CD4-positive, alpha-beta T cell (primary cell): Measurements from ENCODE around the gene SORT1. TPM values are rescaled to one million over a fixed set of nuclear protein-coding genes. Genes with fewer than 3 reads are reported as not detected.

Source experiments
- ATAC-seq: fragments of 200-7000 bp; cut with Tn5 transposase; one replicate; pipeline ENCODE4 v1.10.0; 2022; ENCODE audit warnings: mild to moderate bottlenecking; ENCODE audit not compliant: poor library complexity
- CTCF ChIA-PET: fragments of 350-600 bp; sonication (Branson Sonifier 250); formaldehyde crosslinking; loops from one replicate; lab custom pipeline; 2021; ENCODE audit warnings: antibody characterized with exemption, inconsistent platforms; lab: Charles Lee
- POLR2A ChIA-PET: fragments of 350-600 bp; sonication (Branson Sonifier 250); formaldehyde crosslinking; loops from one replicate; lab custom pipeline; 2021; ENCODE audit warnings: antibody characterized with exemption, inconsistent platforms; lab: Charles Lee
- DNase-seq, 14 experiments: peaks; one replicate each; pipeline ENCODE4 v3.0.0-alpha.2; 2013 to 2020; ENCODE audit warnings: mixed read lengths in 2 of 14
- H3K27ac ChIP-seq, 2 donors: one replicate each; pipeline versions ENCODE4 v1.5.1 to v1.7.0; 2013; ENCODE audit warnings: low read length in 2 of 2, low read depth in 1 of 2, mild to moderate bottlenecking in 1 of 2
- H3K27me3 ChIP-seq, 2 experiments: 1 replicate in 1 of 2; 2 replicates in 1 of 2; pipeline versions ENCODE4 v1.6.1 to v1.7.0; 2013; ENCODE audit warnings: low read length in 2 of 2, control low read depth in 1 of 2, mild to moderate bottlenecking in 1 of 2, moderate library complexity in 1 of 2; ENCODE audit not compliant: insufficient read depth in 2 of 2, control insufficient read depth in 1 of 2
- H3K36me3 ChIP-seq: one replicate; pipeline ENCODE4 v1.6.1; 2013; ENCODE audit warnings: low read length, control low read depth; ENCODE audit not compliant: insufficient read depth
- H3K4me1 ChIP-seq: one replicate; pipeline ENCODE4 v1.6.1; 2013; ENCODE audit warnings: low read length, control low read depth; ENCODE audit not compliant: insufficient read depth
- H3K4me3 ChIP-seq: one replicate; pipeline ENCODE4 v1.5.1; 2013; ENCODE audit warnings: mild to moderate bottlenecking, low read length, moderate library complexity
- H3K9me3 ChIP-seq, 2 experiments: 1 replicate in 1 of 2; 2 replicates in 1 of 2; pipeline versions ENCODE4 v1.6.1 to v1.7.0; 2013; ENCODE audit warnings: low read length in 2 of 2, mild to moderate bottlenecking in 2 of 2, control low read depth in 1 of 2, moderate library complexity in 1 of 2; ENCODE audit not compliant: control insufficient read depth in 1 of 2, insufficient read depth in 1 of 2
- H3K27ac Mint-ChIP-seq: one replicate; pipeline ENCODE4 v1.8.0; 2020; ENCODE audit warnings: mixed read lengths
- H3K27me3 Mint-ChIP-seq: one replicate; pipeline ENCODE4 v1.8.0; 2021; ENCODE audit warnings: mixed read lengths
- H3K36me3 Mint-ChIP-seq: one replicate; pipeline ENCODE4 v1.8.0; 2021; ENCODE audit warnings: low read depth, mixed read lengths
- H3K4me1 Mint-ChIP-seq: one replicate; pipeline ENCODE4 v1.8.0; 2021; ENCODE audit warnings: low read depth, mixed read lengths
- H3K4me3 Mint-ChIP-seq: one replicate; pipeline ENCODE4 v1.8.0; 2020; ENCODE audit warnings: mild to moderate bottlenecking, mixed read lengths
- H3K9me3 Mint-ChIP-seq: one replicate; pipeline ENCODE4 v1.8.0; 2020; ENCODE audit warnings: mixed read lengths
- CTCF ChIP-seq: fragments of 200-600 bp; IDR thresholded peaks from one replicate; pipeline ENCODE4 v1.8.0; 2022; ENCODE audit warnings: antibody characterized with exemption, mild to moderate bottlenecking
- intact Hi-C, 2 experiments: fragments of 100-400 bp; cut with DNase I in 1 of 2; cut with micrococcal nuclease in 1 of 2; formaldehyde crosslinking; loops; one replicate each; pipeline versions ENCODE4 v1.15.1 to v1.9.0; 2023 to 2025; cut with DNase I, micrococcal nuclease
- total RNA-seq, 174 experiments: library from RNA in 2 of 174; stranded (reverse) in 2 of 174; gene quantifications; one replicate each; pipeline ENCODE4 v1.2.3 and lab custom pipeline; 2021 to 2026

Gene SORT1
- total RNA-seq, 2 experiments from 2014 or later, result 0.22 to 0.73 TPM

DNA sequence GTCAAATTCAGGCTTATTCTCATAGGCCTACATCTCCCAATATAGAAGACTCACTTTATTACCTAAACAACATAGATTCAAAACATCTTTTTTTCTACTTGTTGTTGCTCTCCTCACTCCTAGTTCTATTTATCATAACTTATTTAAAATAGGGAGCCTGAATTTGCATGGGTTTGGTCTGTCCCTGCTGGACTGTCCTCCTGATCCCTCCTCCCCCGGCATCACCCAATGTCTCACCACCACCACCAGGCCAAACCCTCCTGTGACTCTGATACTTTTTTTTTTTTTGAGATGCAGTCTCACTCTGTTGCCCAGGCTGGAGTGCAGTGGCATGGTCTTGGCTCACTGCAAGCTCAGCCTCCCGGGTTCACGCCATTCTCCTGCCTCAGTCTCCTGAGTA lies 59.1 kb downstream of the SORT1 start:
- Mint-ChIP-seq H3K36me3 (no peaks in the 10 kb centered on the region), H3K27ac (no peak overlapping the region), H3K9me3 (no peaks in the 10 kb centered on the region), H3K4me3 (no peak overlapping the region), H3K4me1 (no peaks in the 10 kb centered on the region), H3K27me3 (no peaks in the 10 kb centered on the region)
- CTCF ChIA-PET, result no interaction called here
- intact Hi-C loops, result no loop called here
- H3K9me3 ChIP-seq, result peaks cover 0 to 3% of the 10 kb centered on the region in 2 experiments
- H3K36me3 ChIP-seq, result no peaks in the 10 kb centered on the region
- POLR2A ChIA-PET, result no interaction called here
- H3K27ac ChIP-seq, result no peak overlapping the region
- H3K4me1 ChIP-seq, result no peaks in the 10 kb centered on the region
- ATAC-seq (no peak), DNase-seq (no peak)
- H3K4me3 ChIP-seq, result no peak overlapping the region
- TF ChIP-seq CTCF, result no peak
- no peaks in the 10 kb centered on the region for H3K27me3 ChIP-seq

DNA sequence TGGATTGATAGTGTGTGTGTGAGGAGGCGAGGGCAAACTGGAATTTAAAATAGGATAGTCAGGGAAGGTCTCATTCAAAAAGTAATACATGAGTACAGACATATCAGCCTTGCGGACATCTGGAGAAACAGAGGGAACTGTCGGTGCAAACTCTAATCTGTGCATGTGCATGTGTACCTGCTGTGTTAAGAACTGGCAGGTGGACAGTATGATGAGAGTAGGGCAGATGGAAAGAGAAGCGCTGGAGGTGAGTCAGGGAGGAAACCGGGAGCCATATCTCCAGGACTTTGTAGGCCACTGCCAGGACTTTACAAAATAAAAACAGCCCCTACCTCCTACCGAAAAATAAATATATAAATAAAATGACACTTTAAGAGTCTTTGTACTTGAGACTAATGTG lies 59.6 kb downstream of the SORT1 start:
- H3K4me3 ChIP-seq, result no peak overlapping the region
- no peaks in the 10 kb centered on the region for H3K27me3 Mint-ChIP-seq
- ChIA-PET CTCF (no interaction called here), POLR2A (no interaction called here)
- no peaks in the 10 kb centered on the region for H3K9me3 Mint-ChIP-seq
- no peak for TF ChIP-seq CTCF
- no peaks in the 10 kb centered on the region for H3K4me1 ChIP-seq
- no peaks in the 10 kb centered on the region for H3K4me1 Mint-ChIP-seq
- no peaks in the 10 kb centered on the region for H3K27me3 ChIP-seq
- H3K27ac ChIP-seq, result no peak overlapping the region
- H3K36me3 Mint-ChIP-seq, result no peaks in the 10 kb centered on the region
- no peak for ATAC-seq
- no peaks in the 10 kb centered on the region for H3K36me3 ChIP-seq
- peaks cover 0 to 3% of the 10 kb centered on the region in 2 experiments for H3K9me3 ChIP-seq
- DNase-seq, result no peak
- intact Hi-C loops, result no loop called here
- H3K4me3 Mint-ChIP-seq, result no peak overlapping the region
- H3K27ac Mint-ChIP-seq, result no peak overlapping the region

DNA sequence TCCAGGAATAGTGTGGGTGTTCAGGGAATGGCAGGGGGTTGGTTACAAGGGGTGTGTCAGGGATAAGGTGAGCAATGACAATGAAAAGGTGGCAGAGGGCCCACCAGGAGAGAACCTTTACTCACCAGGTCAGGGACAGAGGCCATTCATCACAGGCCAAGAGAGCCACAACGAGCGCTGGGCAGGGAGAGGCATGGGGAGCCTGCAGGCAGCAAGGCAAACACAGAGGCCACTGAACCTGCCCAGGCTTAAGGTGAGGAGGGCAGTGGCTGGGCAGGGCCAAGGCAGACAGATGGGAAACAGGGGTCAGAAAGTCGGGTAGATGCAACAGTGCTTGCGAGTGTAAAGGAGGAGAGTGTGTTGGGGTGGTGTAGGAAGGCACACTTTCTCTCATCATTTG lies 62.6 kb downstream of the SORT1 start:
- no peak for TF ChIP-seq CTCF
- H3K9me3 ChIP-seq, result peaks cover 4 to 16% of the 10 kb centered on the region in 2 experiments
- POLR2A ChIA-PET, result no interaction called here
- H3K27ac ChIP-seq, result no peak overlapping the region
- H3K4me3 Mint-ChIP-seq, result no peak overlapping the region
- DNase-seq (no peak), ATAC-seq (no peak)
- no peaks in the 10 kb centered on the region for H3K4me1 Mint-ChIP-seq
- H3K27me3 ChIP-seq, result no peaks in the 10 kb centered on the region
- peaks cover 6% of the 10 kb centered on the region for H3K9me3 Mint-ChIP-seq
- CTCF ChIA-PET, result no interaction called here
- H3K4me1 ChIP-seq, result no peaks in the 10 kb centered on the region
- no peak overlapping the region for H3K4me3 ChIP-seq
- no peaks in the 10 kb centered on the region for H3K27me3 Mint-ChIP-seq
- intact Hi-C loops, result no loop called here
- no peaks in the 10 kb centered on the region for H3K36me3 Mint-ChIP-seq
- H3K36me3 ChIP-seq, result no peaks in the 10 kb centered on the region
- H3K27ac Mint-ChIP-seq, result no peak overlapping the region
